GM18511 (cell line): ENCODE data around the gene FOXO3.

Experiments
- ATAC-seq: cut with Tn5 transposase; IDR thresholded peaks from one replicate; pipeline ENCODE4 v1.9.1; 2021; ENCODE audit warnings: mild to moderate bottlenecking, moderate library complexity; ENCODE audit not compliant: unreplicated experiment

FOXO3 gene

GRCh38 chr6:108707328-108707976 is 146.7 kb downstream of the FOXO3 start:
- no peak for ATAC-seq

- ATAC-seq: no peak
Observed at GRCh38 chr6:108710030-108710429, 149.3 kb downstream of the FOXO3 start.

GRCh38 chr6:108710551-108710950 is 149.8 kb downstream of the FOXO3 start:
- no peak for ATAC-seq

GRCh38 chr6:108711071-108711470 is 150.4 kb downstream of the FOXO3 start:
- ATAC-seq: no peak

GRCh38 chr6:108711826-108712225 is 151.1 kb downstream of the FOXO3 start:
- no peak for ATAC-seq

GRCh38 chr6:108712946-108713345 is 152.2 kb downstream of the FOXO3 start:
- no peak for ATAC-seq

- ATAC-seq: no peak
Observed at GRCh38 chr6:108714101-108714765, 153.5 kb downstream of the FOXO3 start.

GRCh38 chr6:108714766-108715414 is 154.2 kb downstream of the FOXO3 start:
- no peak for ATAC-seq

- ATAC-seq: no peak
Observed at GRCh38 chr6:108715832-108716231, 155.1 kb downstream of the FOXO3 start.

- no peak for ATAC-seq
Observed at GRCh38 chr6:108716801-108717791, 156.4 kb downstream of the FOXO3 start.

- no peak for ATAC-seq
Observed at GRCh38 chr6:108719477-108719876, 158.8 kb downstream of the FOXO3 start.

- ATAC-seq: no peak
Observed at GRCh38 chr6:108720827-108721226, 160.1 kb downstream of the FOXO3 start.

- ATAC-seq: no peak
Observed at GRCh38 chr6:108721286-108721685, 160.6 kb downstream of the FOXO3 start.

GRCh38 chr6:108723594-108723993 is 162.9 kb downstream of the FOXO3 start:
- ATAC-seq: no peak

GRCh38 chr6:108726726-108727339 is 166.1 kb downstream of the FOXO3 start:
- ATAC-seq: no peak

GRCh38 chr6:108727966-108728730 is 167.4 kb downstream of the FOXO3 start:
- ATAC-seq: no peak

- no peak for ATAC-seq
Observed at GRCh38 chr6:108728826-108729225, 168.1 kb downstream of the FOXO3 start.

GRCh38 chr6:108730635-108731515 is 170.2 kb downstream of the FOXO3 start:
- ATAC-seq: no peak
